ENCODE data around the gene SBF2.

DNA sequence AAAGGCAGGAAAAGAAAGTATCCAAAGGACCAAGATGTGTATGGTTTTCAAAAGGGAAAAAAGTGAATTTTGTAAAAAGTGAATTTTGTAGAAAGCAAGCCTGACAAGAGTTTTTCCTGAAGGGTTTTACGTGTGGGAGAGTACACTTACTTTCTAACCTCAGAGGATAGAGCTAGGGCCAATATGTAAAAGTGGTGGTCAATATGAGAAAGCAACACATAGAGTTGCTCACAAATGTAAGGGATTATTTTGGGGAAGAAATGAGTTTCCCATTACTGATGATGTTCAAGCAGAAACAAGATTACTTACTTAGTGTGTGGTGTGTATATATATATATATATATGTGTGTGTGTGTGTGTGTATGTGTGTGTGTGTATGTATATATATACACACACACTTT is 467.6 kb downstream of the SBF2 start:
- no peak for TF ChIP-seq POLR2A (IDR thresholded peaks at IDR 0.05)
- TF ChIP-seq CTCF (IDR thresholded peaks at IDR 0.05), result no peak
- TF ChIP-seq POLR2AphosphoS5 (IDR thresholded peaks at IDR 0.05), result no peak
